OCI-LY1 (cell line): ENCODE measurements around the gene IL15.

ENCODE experiments used
- CTCF ChIP-seq: fragments of 200-600 bp; sonication (generic), shearing (Covaris generic); IDR thresholded peaks from 2 replicates; pipeline ENCODE4 v1.5.1; 2017; ENCODE audit warnings: mild to moderate bottlenecking, antibody characterized with exemption, low read length, moderate library complexity, mixed read lengths
- EZH2 ChIP-seq: fragments of 200-600 bp; sonication (generic), shearing (Covaris generic); IDR thresholded peaks from 2 replicates; pipeline ENCODE4 v1.8.0; 2017; ENCODE audit warnings: borderline replicate concordance, mixed run types, mild to moderate bottlenecking, antibody characterized with exemption, low read length, moderate library complexity, mixed read lengths

DNA sequence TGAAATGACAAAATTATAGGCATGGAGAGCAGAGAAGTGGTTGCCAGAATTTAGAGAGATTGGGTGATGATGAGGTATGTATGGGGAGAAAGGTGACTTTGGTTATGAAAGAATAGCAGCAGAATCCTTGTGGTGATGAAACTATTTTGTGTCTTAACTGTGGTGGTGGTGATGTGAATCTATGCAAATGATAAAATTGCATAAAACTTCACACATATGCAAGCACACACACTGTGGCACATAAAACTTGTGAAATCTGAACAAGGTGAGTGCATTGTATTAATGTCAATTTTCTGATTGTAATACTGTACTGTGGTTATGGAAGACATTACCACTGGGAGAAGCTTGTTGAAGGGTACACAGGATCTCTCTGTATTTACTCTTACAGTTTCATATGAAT is 91.0 kb downstream of the IL15 start:
- no peak for TF ChIP-seq CTCF
- no peak for TF ChIP-seq EZH2
